Measurements from ENCODE around the gene RNASEH2B.

GRCh38 chr13:50981686-50982085 lies 72.1 kb downstream of the RNASEH2B start:
- TF ChIP-seq CTCF (IDR thresholded peaks at IDR 0.05; ENCODE audit: low read length) (no peak), EZH2 (optimal IDR thresholded peaks at IDR 0.05; ENCODE audit: low read depth, low read length) (no peak)

Measured in MM.1S (cell line).